Measurements from ENCODE around the gene MCM3. TPM values are rescaled to one million over a fixed set of nuclear protein-coding genes. Genes with fewer than 3 reads are reported as not detected.
A peak's percentile ranks its signal among the peaks of the same experiment; 100 is the strongest.

The MCM3 gene
- total and polyA plus RNA-seq, 11 donors, result 10.6 to 39.0 (median 25.0) TPM

DNA sequence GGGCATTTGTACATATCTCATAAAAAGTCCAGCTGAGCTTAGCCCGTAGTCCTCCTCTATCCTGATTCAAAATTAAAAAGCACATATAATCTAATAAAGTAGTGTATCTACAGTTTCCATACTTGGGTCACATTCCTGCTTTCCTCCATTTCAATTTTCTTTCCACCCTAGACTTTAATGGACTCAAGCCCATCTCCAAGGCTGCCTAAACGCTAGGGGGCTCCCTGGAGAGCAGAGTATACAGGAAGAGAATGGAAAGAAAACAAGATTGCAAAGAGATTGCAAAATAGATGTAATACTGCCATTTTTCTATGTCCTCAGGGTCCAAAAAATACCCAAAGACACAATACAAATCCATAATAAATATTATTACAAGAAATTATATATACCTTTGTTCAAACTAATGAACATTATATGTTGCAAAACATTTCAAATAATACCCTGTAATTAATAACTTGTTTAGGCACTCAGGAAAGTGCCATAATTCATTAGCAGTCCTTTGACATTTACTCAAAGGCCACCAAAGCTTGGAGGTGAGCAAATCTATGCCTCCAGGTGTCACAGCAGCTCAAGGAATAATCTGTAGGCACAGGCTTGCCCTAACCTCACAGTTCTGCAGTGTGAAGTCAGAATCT, 2.4 kb upstream of the MCM3 start:
- H3K9me3 ChIP-seq, result no peaks in the 10 kb centered on the region
- no peaks in the 10 kb centered on the region for H3K27me3 ChIP-seq
- peaks cover 0 to 10% (median 9%) of the 10 kb centered on the region in 9 donors for H3K36me3 ChIP-seq
- WGBS, 4 donors, result 12 to 22% (median 17%) methylated on average over 2 of the region's 2 CpGs
- TF ChIP-seq, protein P1, sequence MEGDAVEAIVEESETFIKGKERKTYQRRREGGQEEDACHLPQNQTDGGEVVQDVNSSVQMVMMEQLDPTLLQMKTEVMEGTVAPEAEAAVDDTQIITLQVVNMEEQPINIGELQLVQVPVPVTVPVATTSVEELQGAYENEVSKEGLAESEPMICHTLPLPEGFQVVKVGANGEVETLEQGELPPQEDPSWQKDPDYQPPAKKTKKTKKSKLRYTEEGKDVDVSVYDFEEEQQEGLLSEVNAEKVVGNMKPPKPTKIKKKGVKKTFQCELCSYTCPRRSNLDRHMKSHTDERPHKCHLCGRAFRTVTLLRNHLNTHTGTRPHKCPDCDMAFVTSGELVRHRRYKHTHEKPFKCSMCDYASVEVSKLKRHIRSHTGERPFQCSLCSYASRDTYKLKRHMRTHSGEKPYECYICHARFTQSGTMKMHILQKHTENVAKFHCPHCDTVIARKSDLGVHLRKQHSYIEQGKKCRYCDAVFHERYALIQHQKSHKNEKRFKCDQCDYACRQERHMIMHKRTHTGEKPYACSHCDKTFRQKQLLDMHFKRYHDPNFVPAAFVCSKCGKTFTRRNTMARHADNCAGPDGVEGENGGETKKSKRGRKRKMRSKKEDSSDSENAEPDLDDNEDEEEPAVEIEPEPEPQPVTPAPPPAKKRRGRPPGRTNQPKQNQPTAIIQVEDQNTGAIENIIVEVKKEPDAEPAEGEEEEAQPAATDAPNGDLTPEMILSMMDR (IDR thresholded peaks at IDR 0.05), result peak; percentile 42 to 77 (median 60)
- no peak for TF ChIP-seq POLR2A (IDR thresholded peaks at IDR 0.05)
- ATAC-seq, result no peak
- no peak overlapping the region for H3K27ac ChIP-seq
- intact Hi-C loops (cut with DNase I), result loop anchor here (2.0 to 10.0 kb wide), 11 partner anchors 75 to 380 kb away; partner anchors contain the start of gene PAQR8 (in 2 of the 10)
- DNase-seq, result peak in 4 of 5 donors; percentile 46 to 79 (median 60)
- no peak overlapping the region for H3K4me3 ChIP-seq
- peaks cover 0 to 32% (median 12%) of the 10 kb centered on the region in 12 donors for H3K4me1 ChIP-seq

DNA sequence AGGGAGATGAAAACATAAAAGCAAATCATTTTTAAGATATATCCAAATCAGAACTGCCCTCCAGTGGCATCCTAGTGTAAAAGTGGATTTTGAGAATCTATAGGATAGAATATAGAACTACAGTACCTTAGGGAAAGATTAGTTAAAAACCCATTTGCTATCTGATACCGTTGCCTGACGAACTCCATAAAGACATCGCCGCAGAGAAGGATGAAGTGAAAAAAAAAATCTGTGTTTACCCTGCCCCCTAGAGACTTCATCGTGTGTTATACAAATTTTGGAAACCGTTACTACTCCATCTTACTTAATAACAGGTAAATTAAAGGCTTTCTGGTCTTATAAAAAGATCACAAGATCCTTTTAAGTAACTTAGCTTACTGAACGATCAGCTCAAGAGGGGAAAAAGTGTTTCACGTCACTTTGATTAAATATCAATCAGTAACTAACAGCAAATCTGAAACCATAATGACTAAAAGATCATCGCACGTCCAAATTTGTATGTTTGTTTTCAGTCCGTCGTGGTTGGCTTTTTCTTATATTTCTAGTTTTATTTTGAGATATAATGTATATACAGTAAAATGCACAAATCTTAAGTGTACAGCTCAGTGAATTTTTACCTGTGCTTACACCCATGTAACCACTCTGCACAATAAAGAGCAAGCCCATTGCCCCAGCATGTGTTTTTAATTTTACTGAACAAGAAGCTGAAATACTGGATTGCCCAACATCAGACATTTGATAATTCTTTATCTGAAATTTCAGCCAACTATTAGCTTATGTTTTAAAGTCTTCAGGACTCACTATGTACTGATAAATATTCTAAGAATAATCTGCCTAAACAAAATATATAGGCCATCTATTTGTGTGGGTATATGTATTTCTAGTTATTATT, 881 bp upstream of the MCM3 start:
- Histone ChIP-seq H3K4me1 (peaks cover 0 to 32% (median 12%) of the 10 kb centered on the region in 12 donors), H3K9me3 (no peaks in the 10 kb centered on the region), H3K27me3 (no peaks in the 10 kb centered on the region), H3K36me3 (peaks cover 0 to 25% (median 23%) of the 10 kb centered on the region in 9 donors), H3K4me3 (peak overlapping the region; percentile 20 to 99 (median 76)), H3K27ac (peak overlapping the region in 10 of 12 donors; percentile 1 to 76 (median 44))
- DNase-seq (no peak), ATAC-seq (no peak)
- 20 to 25% (median 22%) methylated on average over 12 of the region's 12 CpGs for WGBS, 4 donors
- intact Hi-C loops (cut with DNase I), result loop anchor here (1.0 to 10.0 kb wide), 14 partner anchors 75 to 382 kb away; partner anchors contain the start of gene PAQR8 (in 3 of the 10)
- no peak for TF ChIP-seq POLR2A (IDR thresholded peaks at IDR 0.05)
- TF ChIP-seq, protein P1 (IDR thresholded peaks at IDR 0.05), result peak in 6 of 12 donors; percentile 4 to 38 (median 18)

DNA sequence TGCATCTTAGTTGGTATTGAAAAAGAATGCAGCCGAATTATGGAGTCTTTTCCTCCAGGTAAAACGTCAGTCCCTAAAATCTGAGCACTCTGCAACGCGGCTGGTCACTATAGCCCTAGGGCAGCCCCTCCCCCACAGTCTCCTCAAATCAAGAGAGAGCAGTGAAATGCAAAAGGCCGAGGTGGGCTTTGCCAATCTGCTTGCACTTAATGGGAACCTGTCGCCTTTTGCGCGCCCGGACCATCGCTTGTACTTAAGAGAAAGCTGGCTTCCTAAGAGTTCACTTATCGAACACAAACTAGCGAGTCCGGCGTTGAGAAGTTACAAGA, 447 bp downstream of the MCM3 start:
- Histone ChIP-seq H3K9me3 (no peaks in the 10 kb centered on the region), H3K27ac (peak overlapping the region in 10 of 12 donors; percentile 11 to 79 (median 60)), H3K27me3 (no peaks in the 10 kb centered on the region), H3K36me3 (peaks cover 0 to 38% (median 37%) of the 10 kb centered on the region in 9 donors), H3K4me1 (peaks cover 0 to 32% (median 12%) of the 10 kb centered on the region in 12 donors), H3K4me3 (peak overlapping the region; percentile 57 to 99 (median 80))
- intact Hi-C loops (cut with DNase I), result loop anchor here in 8 of 10 donors (2.0 to 10.0 kb wide), 8 partner anchors 77 to 381 kb away; partner anchors contain the start of gene PAQR8 (in 3 of the 8)
- ATAC-seq (no peak), DNase-seq (peak in 4 of 5 donors; percentile 20 to 40 (median 36))
- TF ChIP-seq POLR2A (IDR thresholded peaks at IDR 0.05), result no peak
- TF ChIP-seq, protein P1 (IDR thresholded peaks at IDR 0.05), result no peak
- WGBS, 4 donors, result 0 to 2% (median 1%) methylated on average over 11 to 14 of the region's 14 CpGs

Data from heart left ventricle (tissue), 16 donors.